Activated T-cell treated with anti-CD3 and anti-CD28 coated beads for 1 hour (primary cell): ENCODE results near the gene UBAC2.
"Not testable (repeated sequence)": the region's sequence is repeated elsewhere in the genome, so short reads cannot be mapped to it uniquely, and the experiment has no call there.

ENCODE experiments used
- DNase-seq: peaks from one replicate; pipeline ENCODE4 v3.0.0-alpha.2; 2020; ENCODE audit warnings: low read depth

Gene UBAC2

GRCh38 chr13:99378985-99379733 is 178.5 kb downstream of the UBAC2 start:
- no peak for DNase-seq

GRCh38 chr13:99379856-99380801 is 179.5 kb downstream of the UBAC2 start:
- no peak for DNase-seq

- no peak for DNase-seq
These were observed 180.4 kb downstream of the UBAC2 start for GRCh38 chr13:99380921-99381645.

- DNase-seq = no peak
These were observed 181.1 kb downstream of the UBAC2 start for GRCh38 chr13:99381766-99382165.

- DNase-seq = no peak
These were observed 181.9 kb downstream of the UBAC2 start for GRCh38 chr13:99382428-99383133.

- no peak for DNase-seq
These were observed 182.9 kb downstream of the UBAC2 start for GRCh38 chr13:99383511-99383921.

- DNase-seq = no peak
These were observed 183.3 kb downstream of the UBAC2 start for GRCh38 chr13:99383946-99384345.

- no peak for DNase-seq
These were observed 183.8 kb downstream of the UBAC2 start for GRCh38 chr13:99384468-99384867.

GRCh38 chr13:99385161-99385560 is 184.5 kb downstream of the UBAC2 start:
- DNase-seq = no peak

GRCh38 chr13:99385940-99386339 is 185.3 kb downstream of the UBAC2 start:
- DNase-seq = no peak

GRCh38 chr13:99386495-99386894 is 185.8 kb downstream of the UBAC2 start:
- DNase-seq = no peak

- peak; percentile 90 for DNase-seq
These were observed 186.5 kb downstream of the UBAC2 start for GRCh38 chr13:99386911-99387788.

- no peak for DNase-seq
These were observed 187.8 kb downstream of the UBAC2 start for GRCh38 chr13:99388334-99388923.

GRCh38 chr13:99389094-99389493 is 188.4 kb downstream of the UBAC2 start:
- not testable (repeated sequence) for DNase-seq

- no peak for DNase-seq
These were observed 189.1 kb downstream of the UBAC2 start for GRCh38 chr13:99389520-99390304.

- no peak for DNase-seq
These were observed 189.9 kb downstream of the UBAC2 start for GRCh38 chr13:99390601-99391000.

GRCh38 chr13:99391781-99392469 is 191.3 kb downstream of the UBAC2 start:
- no peak for DNase-seq

- DNase-seq = no peak
These were observed 191.9 kb downstream of the UBAC2 start for GRCh38 chr13:99392470-99393135.
